ENCODE results near the gene SHISA5. TPM values are rescaled to one million over a fixed set of nuclear protein-coding genes. Genes with fewer than 3 reads are reported as not detected.

The SHISA5 gene
- total RNA-seq, 2 donors from 2014 or later = 66.9 to 120 TPM

Small RNA genes lying within 50 kb of the gene (microRNA-seq; reads per million reads assigned to microRNA genes)
- gene MIR6823 (ENCODE audit: borderline number of aligned reads in 2 of 2, borderline replicate concordance in 1 of 2) = 0 reads per million in 2 donors

Other genes starting within 250 kb of the SHISA5 start
- gene NME6, start 202.8 kb downstream of the SHISA5 start, total RNA-seq = 10 to 100 TPM; 19.9 to 21.1 TPM
- not detected for gene SPINK8, start 170.5 kb downstream of the SHISA5 start, total RNA-seq
- not detected for gene FBXW12, start 132.0 kb downstream of the SHISA5 start, total RNA-seq
- 10 to 100 TPM; 69.4 to 73.0 TPM for gene PLXNB1, start 74.1 kb downstream of the SHISA5 start, total RNA-seq
- gene CCDC51, start 64.1 kb downstream of the SHISA5 start, total RNA-seq = 1 to 10 TPM; 8.4 to 9.2 TPM
- gene TMA7, start 63.9 kb downstream of the SHISA5 start, total RNA-seq = 100 to 1,000 TPM; 194 to 286 TPM
- 1 to 10 TPM; 2.0 to 3.1 TPM for gene ATRIP, start 57.4 kb downstream of the SHISA5 start, total RNA-seq
- 1 to 10 TPM in 1 of 2 donors, under 1 TPM in 1; 0.59 to 1.2 TPM for gene PFKFB4, start 52.6 kb upstream of the SHISA5 start, total RNA-seq
- not detected for gene UCN2, start 59.6 kb upstream of the SHISA5 start, total RNA-seq
- gene COL7A1, start 91.2 kb upstream of the SHISA5 start, total RNA-seq = 1 to 10 TPM; 1.9 to 2.6 TPM
- 100 to 1,000 TPM; 847 to 948 TPM for gene UQCRC1, start 105.5 kb upstream of the SHISA5 start, total RNA-seq
- gene TMEM89, start 117.6 kb upstream of the SHISA5 start, total RNA-seq = not detected
- 10 to 100 TPM in 1 of 2 donors, 1 to 10 TPM in 1; 9.6 to 10.1 TPM for gene SLC26A6, start 131.3 kb upstream of the SHISA5 start, total RNA-seq
- gene CELSR3, start 158.7 kb upstream of the SHISA5 start, total RNA-seq = under 1 TPM; 0.11 to 0.59 TPM
- gene NCKIPSD, start 181.7 kb upstream of the SHISA5 start, total RNA-seq = 10 to 100 TPM; 51.7 to 97.7 TPM
- 10 to 100 TPM; 35.7 to 39.6 TPM for gene IP6K2, start 213.0 kb upstream of the SHISA5 start, total RNA-seq